NCI-H1105 treated with DMSO at 0.1 percent for 48 hours (cell line): ENCODE measurements around the gene KCTD21.

Source experiments
- DNase-seq: peaks from one replicate; lab custom pipeline; 2025; lab: John Stamatoyannopoulos, UW

KCTD21 gene

DNA sequence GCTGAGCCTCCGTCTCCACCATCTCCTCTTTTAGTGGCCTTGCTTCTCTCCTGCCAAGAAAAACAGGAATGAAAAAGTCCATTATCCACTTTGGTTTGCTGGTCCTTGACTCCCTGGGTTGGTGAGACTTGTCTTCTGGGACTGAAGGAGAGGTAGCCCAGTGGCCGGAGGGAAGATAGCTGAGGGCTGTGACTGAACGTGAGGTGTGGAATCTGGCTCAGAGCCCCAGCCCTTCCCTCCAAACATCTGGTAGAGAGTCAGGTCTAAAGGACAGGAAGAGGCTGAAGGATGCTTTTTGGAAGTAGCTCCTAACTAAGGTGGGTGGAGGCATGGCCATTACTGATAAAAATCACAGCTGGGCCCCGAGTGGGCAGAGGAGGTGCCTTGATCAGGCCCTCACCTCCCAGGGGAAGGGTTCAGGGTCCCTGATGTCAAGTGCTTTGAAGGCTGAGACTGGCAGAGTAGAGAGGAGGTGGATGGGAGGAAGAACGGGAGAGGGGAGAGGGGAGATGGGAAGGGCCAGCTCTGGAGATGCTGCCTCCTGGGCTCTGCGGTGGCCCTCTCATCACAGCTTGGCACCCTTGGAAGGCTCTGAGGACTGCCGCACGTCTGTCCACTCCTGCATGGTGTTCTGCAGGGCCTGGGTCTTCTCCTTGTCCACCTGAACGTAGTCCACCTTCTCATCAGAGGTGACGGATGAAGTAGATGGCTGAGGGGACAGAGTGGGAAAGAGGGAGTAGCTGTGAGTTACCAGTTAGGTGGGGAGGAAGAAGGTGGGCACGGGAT, 30.5 kb upstream of the KCTD21 start:
- DNase-seq = no peak

GRCh38 chr11:78217650-78218541, 29.5 kb upstream of the KCTD21 start:
- no peak for DNase-seq

DNA sequence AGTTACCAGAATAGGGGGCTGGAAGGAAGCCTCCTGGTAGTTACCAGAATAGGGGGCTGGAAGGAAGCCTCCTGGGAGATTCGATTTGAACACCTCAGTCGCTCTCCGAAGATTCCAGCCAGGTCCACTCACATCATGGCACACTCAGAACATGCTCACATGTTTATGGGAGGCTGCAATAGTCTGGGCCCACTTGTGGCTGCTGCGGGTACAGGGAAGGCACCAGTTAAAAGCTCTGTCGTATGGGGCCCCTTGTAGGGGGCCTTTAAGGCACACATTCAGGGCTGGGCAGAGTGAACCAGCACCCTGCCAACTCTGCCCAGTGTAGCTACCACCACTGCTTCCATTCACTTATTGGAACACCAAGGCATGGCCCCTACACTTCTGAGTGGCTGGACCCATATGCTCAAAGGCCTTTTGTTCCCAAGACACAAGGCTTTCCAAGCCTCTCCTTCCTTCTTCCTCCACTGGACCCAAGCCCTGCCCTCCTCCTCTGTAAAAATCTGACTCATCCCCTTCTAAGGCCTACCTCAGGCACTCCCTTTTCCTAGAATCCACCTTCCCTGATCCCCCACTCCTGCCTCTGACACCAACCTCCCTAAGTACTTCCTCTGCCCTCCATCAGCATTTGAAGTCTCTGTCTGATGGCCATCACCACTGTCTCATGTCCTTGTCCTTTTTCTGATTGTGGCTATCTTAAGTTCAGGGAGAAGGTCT, 28.3 kb upstream of the KCTD21 start:
- no peak for DNase-seq

DNA sequence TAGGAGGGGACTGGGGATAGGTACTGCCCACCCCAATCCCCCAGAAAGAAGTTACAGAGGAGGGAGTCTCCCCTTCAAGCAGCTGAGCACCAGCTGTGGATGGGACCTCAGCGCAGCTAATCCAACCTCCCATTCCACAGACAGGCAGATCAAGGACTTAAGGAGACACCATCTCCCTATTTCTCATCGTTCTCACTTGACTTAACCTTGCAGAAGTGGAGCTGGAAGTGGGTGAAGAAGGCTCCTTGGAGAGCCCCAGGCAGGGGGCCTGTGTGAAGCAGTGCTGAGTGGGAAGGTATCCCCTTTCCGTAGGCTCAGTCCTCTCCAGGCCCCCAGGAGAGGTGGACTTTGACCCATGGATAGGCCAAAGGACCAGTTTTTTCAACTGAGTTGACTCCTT, 27.6 kb upstream of the KCTD21 start:
- no peak for DNase-seq

- DNase-seq = no peak
These were observed 26.1 kb upstream of the KCTD21 start for GRCh38 chr11:78214331-78215194.

DNA sequence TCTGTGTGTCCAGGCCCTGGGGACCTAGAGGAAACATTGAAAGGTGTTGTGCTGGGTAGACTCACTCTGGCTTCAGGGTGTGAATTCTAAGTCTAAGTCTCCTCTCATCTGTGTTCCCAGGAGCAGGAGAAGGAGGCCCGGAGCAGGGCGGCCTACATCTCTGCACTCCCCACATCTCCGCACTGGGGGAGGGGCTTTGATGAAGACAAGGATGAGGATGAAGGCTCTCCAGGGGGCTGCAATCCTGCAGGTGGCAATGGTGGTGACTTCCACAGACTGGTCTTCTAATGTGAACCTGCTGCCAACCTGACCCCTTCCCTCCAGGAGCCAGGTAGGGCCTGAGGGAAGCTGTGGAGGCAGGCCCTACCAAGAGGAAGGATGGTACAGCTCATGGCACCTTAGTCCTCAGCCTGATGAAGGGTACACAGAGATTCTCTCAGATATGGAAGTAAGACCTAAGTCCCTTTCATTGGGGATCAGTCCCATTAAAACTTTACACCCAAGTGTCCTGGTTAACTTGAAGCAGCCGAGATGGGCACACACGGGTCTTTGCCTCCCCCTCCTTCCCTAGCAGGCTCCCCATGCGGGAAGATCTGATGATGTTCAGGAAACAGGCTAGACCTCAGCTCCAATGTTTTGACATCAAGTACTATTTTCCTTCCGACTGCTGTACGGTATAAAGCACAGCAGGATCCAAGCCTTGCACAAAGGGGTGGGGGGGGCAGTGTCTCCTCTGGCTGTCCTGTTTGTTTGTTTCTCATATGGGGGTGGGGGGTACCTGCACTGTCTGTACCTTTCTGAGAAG, 25.3 kb upstream of the KCTD21 start:
- DNase-seq = no peak

- no peak for DNase-seq
These were observed 24.4 kb upstream of the KCTD21 start for GRCh38 chr11:78212586-78213371.

DNA sequence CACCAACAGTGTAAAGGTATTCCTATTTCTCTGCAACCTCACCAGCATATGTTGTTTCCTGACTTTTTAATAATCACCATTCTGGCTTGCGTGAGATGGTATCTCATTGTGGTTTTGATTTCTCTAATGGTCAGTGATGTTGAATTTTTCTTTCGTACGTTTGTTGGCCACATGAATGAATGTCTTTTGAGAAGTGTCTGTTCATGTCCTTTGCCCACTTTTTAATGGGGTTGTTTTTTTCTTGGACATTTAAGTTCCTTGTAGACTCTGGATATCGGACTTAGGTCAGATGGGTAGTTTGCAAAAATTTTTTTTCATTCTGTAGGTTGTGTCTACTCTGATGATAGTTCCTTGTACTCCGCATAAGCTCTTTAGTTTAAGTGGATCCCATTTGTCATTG, 23.1 kb upstream of the KCTD21 start:
- no peak for DNase-seq

DNA sequence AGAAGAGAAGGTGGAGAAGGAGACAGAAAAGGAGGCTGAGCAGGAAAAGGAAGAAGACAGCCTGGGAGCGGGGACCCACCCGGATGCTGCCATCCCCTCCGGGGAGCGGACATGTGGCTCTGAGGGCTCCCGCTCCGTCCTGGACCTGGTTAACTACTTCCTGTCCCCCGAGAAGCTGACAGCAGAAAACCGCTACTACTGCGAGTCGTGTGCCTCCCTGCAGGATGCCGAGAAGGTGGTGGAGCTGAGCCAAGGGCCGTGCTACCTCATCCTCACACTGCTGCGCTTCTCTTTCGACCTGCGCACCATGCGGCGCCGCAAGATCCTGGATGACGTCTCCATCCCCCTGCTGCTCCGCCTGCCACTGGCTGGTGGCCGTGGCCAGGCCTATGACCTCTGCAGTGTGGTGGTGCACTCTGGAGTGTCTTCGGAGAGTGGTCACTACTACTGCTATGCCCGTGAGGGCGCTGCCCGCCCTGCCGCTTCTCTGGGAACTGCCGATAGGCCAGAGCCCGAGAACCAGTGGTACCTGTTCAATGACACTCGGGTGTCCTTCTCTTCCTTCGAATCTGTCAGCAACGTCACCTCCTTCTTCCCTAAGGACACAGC, 21.7 kb upstream of the KCTD21 start:
- DNase-seq = no peak

DNA sequence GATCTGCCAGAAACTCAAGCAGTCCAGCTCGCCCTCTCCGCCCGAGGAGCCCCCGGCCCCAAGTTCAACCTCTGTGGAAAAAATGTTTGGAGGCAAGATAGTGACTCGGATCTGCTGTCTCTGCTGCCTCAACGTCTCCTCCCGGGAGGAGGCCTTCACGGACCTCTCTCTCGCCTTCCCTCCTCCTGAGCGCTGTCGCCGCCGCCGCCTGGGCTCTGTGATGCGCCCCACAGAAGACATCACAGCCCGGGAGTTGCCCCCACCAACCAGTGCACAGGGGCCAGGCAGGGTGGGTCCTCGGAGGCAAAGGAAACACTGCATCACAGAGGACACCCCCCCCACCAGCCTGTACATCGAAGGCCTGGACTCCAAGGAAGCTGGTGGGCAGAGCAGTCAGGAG, 21.1 kb upstream of the KCTD21 start:
- no peak for DNase-seq

DNA sequence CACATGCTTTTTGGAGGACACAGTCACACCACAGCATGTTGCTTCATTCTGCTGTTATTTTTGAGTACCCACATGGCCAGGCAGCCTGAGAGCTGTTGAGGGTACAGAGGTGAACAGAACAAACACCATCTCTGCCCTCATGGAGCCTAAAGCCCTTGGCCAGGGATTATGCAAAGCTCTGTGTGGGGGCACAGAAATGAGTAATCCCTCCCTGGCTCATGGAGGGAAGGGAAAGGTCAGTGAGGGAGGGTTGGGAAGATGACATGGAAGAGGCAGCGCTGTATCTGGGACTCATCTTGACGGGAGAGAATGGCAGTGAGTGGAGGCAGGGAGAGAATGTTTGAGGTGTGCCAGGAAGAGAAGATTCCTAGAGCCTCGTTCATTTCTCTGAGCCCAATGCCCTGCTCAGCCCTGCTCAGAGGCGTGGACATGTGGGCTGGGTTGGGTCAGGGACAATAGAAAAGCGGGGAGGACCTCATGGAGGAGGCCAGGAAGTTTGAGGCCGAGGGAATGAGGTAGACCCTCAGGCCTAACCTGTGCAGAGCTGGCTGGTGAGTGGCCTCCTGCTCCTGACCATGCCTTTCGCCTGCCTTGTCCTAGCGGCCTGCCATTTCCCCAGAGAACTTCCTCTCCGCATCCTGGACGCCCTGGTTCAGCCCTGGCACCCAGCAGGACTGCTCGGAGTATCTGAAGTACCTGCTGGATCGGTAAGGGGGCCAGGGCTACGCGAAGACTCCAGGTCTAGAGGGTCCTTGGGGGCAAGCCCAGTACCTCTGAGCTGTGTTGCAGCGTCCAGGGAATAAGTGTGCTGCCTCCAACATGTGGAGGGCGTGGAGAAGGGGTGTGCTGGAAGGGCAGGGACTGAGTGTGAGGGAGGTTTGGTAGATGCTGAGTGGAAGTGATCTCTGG, 20.1 kb upstream of the KCTD21 start:
- no peak for DNase-seq

GRCh38 chr11:78207532-78208256, 19.3 kb upstream of the KCTD21 start:
- DNase-seq = no peak

- DNase-seq = no peak
These were observed 17.3 kb upstream of the KCTD21 start for GRCh38 chr11:78205691-78206090.

- no peak for DNase-seq
These were observed 16.8 kb upstream of the KCTD21 start for GRCh38 chr11:78205256-78205655.

DNA sequence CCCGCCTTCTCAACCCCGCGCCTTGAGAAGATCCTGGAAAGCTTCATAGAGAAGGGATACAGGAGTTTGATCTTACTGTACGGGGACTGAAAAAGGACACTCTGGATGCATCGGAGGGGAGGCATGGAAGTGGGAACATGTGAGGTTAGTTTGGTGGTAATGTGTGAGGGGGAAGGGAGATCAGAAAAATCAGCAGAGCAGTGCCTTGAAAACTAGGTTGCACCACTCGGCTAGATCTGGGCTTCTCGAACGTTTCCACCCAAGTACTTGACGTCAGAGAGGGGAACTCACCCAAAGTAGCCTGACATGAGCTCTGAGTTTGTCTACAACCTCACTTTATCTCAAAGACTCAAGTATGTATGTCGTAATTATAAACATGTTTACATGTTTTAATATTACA, 14.8 kb upstream of the KCTD21 start:
- DNase-seq = no peak

DNA sequence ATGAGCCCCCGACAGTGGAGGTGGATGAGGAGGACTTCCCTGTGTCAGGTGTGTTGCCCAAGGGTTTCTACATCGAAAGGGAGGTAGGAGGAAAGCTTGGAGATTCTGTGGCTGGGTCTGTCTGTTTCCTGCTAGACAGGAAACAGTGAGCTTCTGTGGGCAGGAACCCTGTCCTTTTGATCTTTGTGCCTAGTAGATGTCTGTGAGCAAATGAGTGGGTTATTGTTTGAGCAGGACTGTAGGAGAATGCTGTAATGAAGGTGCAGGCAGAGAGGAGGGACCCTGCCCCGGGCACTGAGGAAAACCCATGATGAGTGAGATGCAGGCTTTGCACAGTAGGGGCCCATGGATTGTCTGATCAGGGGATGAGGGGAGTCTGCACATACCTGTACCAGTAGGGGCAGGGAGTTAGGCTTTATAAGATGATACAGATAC, 14.3 kb upstream of the KCTD21 start:
- DNase-seq = no peak

GRCh38 chr11:78201096-78201818, 12.8 kb upstream of the KCTD21 start:
- no peak for DNase-seq
